ENCODE measurements around the gene PEX6. TPM values are rescaled to one million over a fixed set of nuclear protein-coding genes. Genes with fewer than 3 reads are reported as not detected.

Gene PEX6
- total and polyA plus RNA-seq, 2 of the 13 experiments (the other 11 are each of a cell fraction or from before 2014, with no cell fraction given), result 5.1 to 6.7 TPM

- TF ChIP-seq ZNF260 (CRISPR knock-in tag; IDR thresholded peaks at IDR 0.05; ENCODE audit: borderline replicate concordance, low read depth), result no peak
- TF ChIP-seq EEA1 (CRISPR knock-in tag; IDR thresholded peaks at IDR 0.05; ENCODE audit: borderline replicate concordance), result no peak
- TF ChIP-seq NR2F6 (IDR thresholded peaks at IDR 0.05), result peak; percentile 62
- TF ChIP-seq NR2F6 (CRISPR knock-in tag; IDR thresholded peaks at IDR 0.05), result peak; percentile 77; the same call in 1 of the 2 replicates
- TF ChIP-seq KDM4B (CRISPR knock-in tag; IDR thresholded peaks at IDR 0.05), result no peak
- no peak for TF ChIP-seq FOXK2 (IDR thresholded peaks at IDR 0.05)
- no peak for TF ChIP-seq NCOA1 (CRISPR knock-in tag; IDR thresholded peaks at IDR 0.05)
- TF ChIP-seq SOX13 (IDR thresholded peaks at IDR 0.05), result no peak
- TF ChIP-seq SOX13 (CRISPR knock-in tag; conservative IDR thresholded peaks at IDR 0.05 in 1 of 2, IDR thresholded peaks at IDR 0.05 in 1 of 2), result no peak
- TF ChIP-seq JUND (CRISPR knock-in tag; IDR thresholded peaks at IDR 0.05), result no peak
- no peak for TF ChIP-seq ZNF563 (CRISPR knock-in tag; IDR thresholded peaks at IDR 0.05)
- no peak for TF ChIP-seq PITX1 (CRISPR knock-in tag; IDR thresholded peaks at IDR 0.05)
- no peak for TF ChIP-seq STAT5B (CRISPR knock-in tag; IDR thresholded peaks at IDR 0.05)
- TF ChIP-seq SP5 (CRISPR knock-in tag; IDR thresholded peaks at IDR 0.05; ENCODE audit: borderline replicate concordance, low read depth), result no peak
- TF ChIP-seq HNRNPLL (IDR thresholded peaks at IDR 0.05; ENCODE audit: low read depth, low read length, poor library complexity, severe bottlenecking), result no peak
- TF ChIP-seq ZBTB20 (CRISPR knock-in tag; IDR thresholded peaks at IDR 0.05; ENCODE audit: borderline replicate concordance, low read depth), result no peak
- no peak for TF ChIP-seq ZNF33B (CRISPR knock-in tag; IDR thresholded peaks at IDR 0.05)
- no peak; the same call in 1 of the 2 replicates for TF ChIP-seq IRF2 (CRISPR knock-in tag; IDR thresholded peaks at IDR 0.05)
- peak; percentile 74; the same call in 1 of the 2 replicates for TF ChIP-seq KDM5B (CRISPR knock-in tag; IDR thresholded peaks at IDR 0.05; ENCODE audit: borderline replicate concordance)
- TF ChIP-seq, protein P1, sequence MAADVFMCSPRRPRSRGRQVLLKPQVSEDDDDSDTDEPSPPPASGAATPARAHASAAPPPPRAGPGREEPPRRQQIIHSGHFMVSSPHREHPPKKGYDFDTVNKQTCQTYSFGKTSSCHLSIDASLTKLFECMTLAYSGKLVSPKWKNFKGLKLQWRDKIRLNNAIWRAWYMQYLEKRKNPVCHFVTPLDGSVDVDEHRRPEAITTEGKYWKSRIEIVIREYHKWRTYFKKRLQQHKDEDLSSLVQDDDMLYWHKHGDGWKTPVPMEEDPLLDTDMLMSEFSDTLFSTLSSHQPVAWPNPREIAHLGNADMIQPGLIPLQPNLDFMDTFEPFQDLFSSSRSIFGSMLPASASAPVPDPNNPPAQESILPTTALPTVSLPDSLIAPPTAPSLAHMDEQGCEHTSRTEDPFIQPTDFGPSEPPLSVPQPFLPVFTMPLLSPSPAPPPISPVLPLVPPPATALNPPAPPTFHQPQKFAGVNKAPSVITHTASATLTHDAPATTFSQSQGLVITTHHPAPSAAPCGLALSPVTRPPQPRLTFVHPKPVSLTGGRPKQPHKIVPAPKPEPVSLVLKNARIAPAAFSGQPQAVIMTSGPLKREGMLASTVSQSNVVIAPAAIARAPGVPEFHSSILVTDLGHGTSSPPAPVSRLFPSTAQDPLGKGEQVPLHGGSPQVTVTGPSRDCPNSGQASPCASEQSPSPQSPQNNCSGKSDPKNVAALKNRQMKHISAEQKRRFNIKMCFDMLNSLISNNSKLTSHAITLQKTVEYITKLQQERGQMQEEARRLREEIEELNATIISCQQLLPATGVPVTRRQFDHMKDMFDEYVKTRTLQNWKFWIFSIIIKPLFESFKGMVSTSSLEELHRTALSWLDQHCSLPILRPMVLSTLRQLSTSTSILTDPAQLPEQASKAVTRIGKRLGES (CRISPR knock-in tag; IDR thresholded peaks at IDR 0.05; ENCODE audit: borderline replicate concordance), result no peak
- no peak for TF ChIP-seq HMG20A (CRISPR knock-in tag; IDR thresholded peaks at IDR 0.05; ENCODE audit: borderline replicate concordance)
- TF ChIP-seq EP300 (IDR thresholded peaks at IDR 0.05; ENCODE audit: low read depth in 2 of 2, low read length in 2 of 2), result no peak
- TF ChIP-seq EP300 (CRISPR knock-in tag; IDR thresholded peaks at IDR 0.05; ENCODE audit: borderline replicate concordance), result no peak
- TF ChIP-seq HOXA7 (CRISPR knock-in tag; IDR thresholded peaks at IDR 0.05), result no peak
- TF ChIP-seq FIP1L1 (IDR thresholded peaks at IDR 0.05; ENCODE audit: borderline replicate concordance, insufficient read depth, low read depth, low read length), result no peak
- no peak for TF ChIP-seq PAX8 (CRISPR knock-in tag; IDR thresholded peaks at IDR 0.05; ENCODE audit: borderline replicate concordance)
- TF ChIP-seq MZF1 (CRISPR knock-in tag; IDR thresholded peaks at IDR 0.05; ENCODE audit: borderline replicate concordance), result no peak
- TF ChIP-seq PRPF4 (IDR thresholded peaks at IDR 0.05; ENCODE audit: low read depth, low read length, poor library complexity, severe bottlenecking), result no peak
- TF ChIP-seq NPAS2 (CRISPR knock-in tag; IDR thresholded peaks at IDR 0.05; ENCODE audit: borderline replicate concordance), result no peak
- TF ChIP-seq FOXP1 (IDR thresholded peaks at IDR 0.05), result no peak
- no peak for TF ChIP-seq FOXP1 (CRISPR knock-in tag; IDR thresholded peaks at IDR 0.05)
- no peak for TF ChIP-seq ZNF550 (CRISPR knock-in tag; IDR thresholded peaks at IDR 0.05; ENCODE audit: borderline replicate concordance)
- no peak for TF ChIP-seq SP140L (CRISPR knock-in tag; IDR thresholded peaks at IDR 0.05; ENCODE audit: borderline replicate concordance)
- peak; percentile 60; the same call in 1 of the 2 replicates for TF ChIP-seq HOXA3 (CRISPR knock-in tag; IDR thresholded peaks at IDR 0.05)
These were observed 36.5 kb downstream of the PEX6 start (continued) for GRCh38 chr6:42942444-42942843.

All from HepG2 (cell line).